Measurements from ENCODE around the gene TAF13.

DNA sequence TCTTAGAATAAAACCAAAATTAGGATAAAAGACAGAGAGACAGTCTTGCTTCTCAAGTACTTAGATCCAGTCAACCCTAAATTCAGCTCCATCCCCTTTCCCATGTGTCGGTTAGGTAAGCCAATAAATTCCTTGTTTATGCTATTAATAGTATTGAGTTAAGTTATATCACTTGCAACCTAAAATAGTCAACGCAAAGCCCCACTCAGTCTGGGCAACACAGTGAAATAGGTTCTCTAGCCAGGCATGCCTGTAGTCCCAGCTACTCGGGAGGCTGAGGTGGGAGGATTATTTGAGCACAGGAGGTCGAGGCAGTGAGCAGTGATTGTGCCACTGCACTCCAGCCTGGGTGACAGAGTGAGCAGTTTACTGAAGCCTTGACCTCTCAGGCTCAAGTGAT lies 14.6 kb downstream of the TAF13 start:
- TF ChIP-seq, protein P1, sequence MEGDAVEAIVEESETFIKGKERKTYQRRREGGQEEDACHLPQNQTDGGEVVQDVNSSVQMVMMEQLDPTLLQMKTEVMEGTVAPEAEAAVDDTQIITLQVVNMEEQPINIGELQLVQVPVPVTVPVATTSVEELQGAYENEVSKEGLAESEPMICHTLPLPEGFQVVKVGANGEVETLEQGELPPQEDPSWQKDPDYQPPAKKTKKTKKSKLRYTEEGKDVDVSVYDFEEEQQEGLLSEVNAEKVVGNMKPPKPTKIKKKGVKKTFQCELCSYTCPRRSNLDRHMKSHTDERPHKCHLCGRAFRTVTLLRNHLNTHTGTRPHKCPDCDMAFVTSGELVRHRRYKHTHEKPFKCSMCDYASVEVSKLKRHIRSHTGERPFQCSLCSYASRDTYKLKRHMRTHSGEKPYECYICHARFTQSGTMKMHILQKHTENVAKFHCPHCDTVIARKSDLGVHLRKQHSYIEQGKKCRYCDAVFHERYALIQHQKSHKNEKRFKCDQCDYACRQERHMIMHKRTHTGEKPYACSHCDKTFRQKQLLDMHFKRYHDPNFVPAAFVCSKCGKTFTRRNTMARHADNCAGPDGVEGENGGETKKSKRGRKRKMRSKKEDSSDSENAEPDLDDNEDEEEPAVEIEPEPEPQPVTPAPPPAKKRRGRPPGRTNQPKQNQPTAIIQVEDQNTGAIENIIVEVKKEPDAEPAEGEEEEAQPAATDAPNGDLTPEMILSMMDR (IDR thresholded peaks at IDR 0.05), result no peak
- TF ChIP-seq POLR2A (IDR thresholded peaks at IDR 0.05), result no peak

All from tibial nerve (tissue), 3 donors.